DMS114 treated with DMSO at 0.1 percent for 48 hours (cell line): Measurements from ENCODE around the gene BPGM.
"Not testable (repeated sequence)": the region's sequence is repeated elsewhere in the genome, so short reads cannot be mapped to it uniquely, and the experiment has no call there.

Experiments used
- DNase-seq: peaks from one replicate; lab custom pipeline; 2025; ENCODE audit not compliant: unreplicated experiment; lab: John Stamatoyannopoulos, UW

BPGM gene

DNA sequence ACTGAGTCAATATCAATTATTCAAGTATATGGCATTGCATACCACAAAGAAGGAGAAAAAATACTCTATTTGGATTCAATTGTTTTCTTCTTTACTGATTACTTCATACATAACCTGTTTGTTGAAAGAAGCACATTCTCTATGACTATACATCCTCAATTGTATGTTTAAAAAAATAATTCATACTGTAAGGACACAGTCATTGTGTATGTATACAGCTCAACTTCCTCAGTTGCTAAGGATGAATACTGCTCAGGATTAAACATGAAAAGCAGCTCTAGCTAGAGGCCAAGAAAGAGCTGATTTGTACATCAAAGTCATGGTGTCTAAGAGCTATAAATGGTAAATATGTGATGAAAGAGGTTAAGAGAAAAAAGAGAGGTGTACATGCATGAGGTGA is 15.8 kb upstream of the BPGM start:
- DNase-seq = no peak

DNA sequence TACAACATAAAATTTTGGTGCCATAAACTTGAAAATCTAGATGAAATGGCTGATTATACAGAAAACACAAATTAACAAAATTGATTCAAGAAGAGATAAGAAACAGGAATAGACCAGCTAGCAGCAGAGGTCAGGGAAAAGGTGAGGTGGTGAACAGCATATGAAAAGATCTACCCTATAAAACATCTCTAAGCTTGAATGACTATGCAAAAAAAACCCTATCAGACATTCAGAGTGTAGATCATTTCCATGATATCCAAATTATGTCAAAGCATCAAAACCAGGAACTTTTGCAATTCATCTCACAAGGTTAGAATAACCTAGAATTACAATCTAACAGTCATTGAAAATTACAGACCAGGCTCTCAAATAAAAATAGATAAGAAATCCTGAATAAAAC is 14.6 kb upstream of the BPGM start:
- no peak for DNase-seq

DNA sequence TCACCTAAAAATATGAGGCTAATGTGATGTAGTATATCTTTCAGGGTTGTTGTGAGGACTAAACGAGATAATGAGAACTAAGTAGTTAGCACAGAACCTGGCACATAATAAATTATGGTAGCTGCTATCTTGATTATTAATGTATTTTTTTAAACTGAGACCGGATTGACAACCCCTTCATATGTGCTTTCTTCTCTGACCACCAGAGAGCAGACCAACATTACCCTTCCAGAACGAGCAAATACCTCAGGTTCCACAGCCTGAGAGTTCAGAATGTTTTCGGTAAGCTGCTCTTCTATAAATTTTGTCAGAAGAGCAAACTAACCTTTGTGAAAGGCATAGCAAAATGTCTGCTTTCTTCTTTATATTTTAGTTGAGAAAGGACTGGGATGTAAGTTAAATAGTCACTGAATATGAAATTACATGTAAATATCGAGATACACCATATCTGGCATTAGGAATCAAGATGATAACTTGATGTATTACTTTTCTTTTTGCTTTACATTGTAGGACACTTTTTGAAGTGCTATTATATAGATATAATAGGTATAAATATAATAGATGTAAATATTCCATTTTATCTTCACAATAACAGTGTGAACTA is 13.6 kb upstream of the BPGM start:
- DNase-seq = peak; percentile 32

DNA sequence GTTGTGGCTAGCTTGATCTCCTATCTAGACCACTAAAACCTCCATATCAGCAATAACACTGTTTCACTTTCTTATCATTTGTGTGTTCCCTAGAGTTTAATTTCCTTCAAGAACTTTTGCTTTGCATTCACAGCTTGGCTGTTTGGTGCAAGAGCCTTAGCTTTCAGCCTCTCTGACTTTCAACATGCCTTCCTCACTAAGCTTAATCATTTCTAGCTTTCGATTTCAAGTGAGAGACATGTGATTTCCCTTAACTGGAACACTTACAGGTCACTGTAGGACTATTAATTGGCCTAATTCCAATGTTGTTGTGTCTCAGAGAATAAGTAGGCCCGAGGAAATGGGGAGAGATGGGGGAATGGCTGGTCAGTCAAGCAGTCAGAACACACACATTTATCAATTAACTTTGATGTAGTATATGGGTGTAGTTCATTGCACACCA is 10.6 kb upstream of the BPGM start:
- no peak for DNase-seq

DNA sequence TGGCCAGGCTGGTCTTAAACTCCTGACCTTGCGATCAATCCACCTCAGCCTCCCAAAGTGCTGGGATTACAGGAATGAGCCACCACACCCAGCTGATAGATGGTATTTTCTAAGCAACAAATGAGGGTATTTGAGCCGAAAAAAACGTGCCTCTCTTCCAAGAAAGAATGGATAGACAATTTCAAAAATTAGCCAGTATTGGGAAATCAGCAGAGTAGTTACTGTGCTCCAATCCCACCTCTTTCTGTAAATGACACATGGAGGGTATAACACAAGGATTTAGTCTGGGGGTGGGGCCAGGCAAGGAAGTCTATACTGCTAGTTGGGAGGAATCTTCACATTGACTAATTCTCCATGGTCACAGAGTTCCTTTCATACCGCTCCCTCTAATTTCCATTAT is 9.2 kb upstream of the BPGM start:
- DNase-seq = no peak

DNA sequence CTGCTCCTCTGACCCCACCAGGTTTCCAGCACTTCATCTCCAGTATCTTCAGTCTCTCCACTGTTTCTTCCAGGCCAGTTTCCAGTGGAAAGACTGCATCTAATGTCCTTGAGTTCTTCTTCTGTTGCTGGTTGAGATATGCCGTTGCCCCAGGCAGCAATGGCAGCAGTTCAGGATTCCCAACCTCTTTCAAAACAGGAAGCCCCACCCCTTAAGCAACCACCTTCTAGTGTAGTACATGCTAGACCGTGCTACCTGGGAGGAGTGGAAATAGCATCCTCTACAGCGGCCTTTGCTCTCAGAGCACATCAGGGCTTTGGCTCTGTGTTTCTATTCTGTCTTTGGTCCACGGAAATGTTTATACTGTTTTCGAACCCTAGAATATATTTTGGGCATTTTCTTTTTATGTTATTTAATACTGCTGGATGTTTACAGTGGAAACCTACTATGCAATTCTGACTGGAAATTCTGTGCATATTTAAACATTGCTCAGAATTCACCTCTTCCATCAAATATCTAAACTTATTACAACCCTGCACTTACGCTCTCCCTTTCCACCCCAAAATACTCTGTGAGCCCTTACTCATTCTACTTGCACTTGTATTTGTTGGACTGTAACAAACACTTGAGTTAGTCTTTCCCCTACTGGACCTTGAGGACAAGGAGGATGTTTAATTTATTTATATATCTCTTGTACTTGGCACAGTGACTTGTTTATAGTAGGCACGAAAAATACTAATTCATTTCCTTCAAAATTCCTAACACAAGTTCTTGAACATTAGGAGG is 8.5 kb upstream of the BPGM start:
- DNase-seq = no peak

DNA sequence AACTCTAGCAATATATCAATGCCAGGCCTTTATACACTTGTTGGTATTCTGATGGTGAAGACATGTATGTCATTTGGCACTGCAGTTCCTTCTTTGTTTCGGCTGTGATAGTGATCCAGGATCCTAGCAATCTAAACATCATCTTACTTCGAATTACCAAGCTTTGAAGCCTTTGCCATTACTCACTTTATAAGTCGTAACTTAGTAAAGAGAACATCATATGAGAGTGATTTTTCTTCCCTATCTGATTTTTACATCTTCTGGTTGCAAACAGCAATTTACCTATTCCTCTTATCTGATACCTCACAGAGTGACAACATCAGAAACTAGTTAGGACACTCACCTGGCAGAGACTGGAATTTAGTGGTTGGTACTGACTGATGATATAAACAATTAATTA is 7.6 kb upstream of the BPGM start:
- no peak for DNase-seq

DNA sequence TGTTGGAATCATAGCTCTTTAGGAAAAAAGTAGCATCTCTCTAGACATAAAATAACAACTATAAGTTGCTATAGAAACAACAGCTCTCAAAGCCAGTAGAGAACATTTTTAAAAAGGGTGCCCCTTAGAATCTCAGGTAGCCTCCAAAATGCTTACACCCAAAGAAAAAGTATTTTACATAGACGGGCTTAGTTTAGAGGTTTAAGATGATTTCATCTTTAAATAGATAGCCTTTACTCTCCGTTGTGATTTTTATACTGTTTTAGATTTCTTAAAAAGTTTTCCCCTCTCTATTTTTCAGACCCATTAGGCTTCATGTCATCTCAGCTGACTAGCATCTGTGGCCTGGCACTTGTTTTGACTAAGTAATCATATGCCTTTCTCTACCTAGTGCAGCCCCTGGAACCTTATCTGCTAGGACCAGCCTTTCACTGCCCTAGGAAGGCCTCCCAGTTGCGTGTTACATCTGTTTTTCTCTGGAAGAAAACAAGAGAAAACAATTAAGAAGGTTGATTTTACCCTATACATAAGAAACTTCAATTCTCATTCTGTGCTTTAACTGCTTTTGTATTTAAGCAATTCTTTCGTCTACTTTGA is 6.9 kb upstream of the BPGM start:
- DNase-seq = no peak

DNA sequence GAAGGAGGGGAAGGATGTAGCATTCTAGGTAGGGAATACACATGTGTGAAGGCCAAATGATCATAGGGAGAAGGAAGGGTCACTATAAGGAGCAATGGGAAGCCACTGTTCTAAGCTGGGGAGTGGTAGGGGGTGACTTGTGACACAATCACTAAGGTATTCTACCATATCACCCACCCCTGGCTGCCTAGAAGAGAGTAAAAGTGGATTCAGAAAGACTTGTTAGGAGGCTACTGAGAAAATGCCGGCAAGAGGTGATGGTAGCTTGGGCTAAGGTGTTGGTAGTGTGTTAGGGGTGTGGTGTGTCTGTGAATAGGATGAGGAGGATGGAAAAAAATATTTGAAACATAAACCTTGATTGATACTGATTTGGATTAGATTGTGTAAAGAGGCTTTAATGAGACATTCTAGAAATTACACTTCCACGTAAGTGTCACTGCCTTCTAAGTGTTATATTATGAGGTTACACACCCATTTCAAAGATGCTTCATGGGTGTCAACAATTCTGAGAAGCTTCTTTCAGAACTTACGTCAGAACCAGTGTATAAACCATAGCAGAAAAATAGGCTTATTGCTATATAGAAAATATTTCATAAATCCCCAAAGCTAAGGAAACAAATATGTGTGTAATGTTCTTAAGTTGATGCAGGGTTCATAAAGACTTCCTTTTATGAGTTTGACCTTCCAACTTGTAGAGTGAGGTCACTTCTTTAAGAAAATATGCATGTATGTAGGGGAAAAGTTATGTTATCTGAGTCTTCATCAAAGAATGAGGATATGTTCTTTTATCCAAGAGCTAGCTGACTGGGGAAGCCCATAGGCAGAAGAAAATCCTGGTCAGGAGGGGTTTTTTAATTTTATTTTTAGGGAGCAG is 5.6 kb upstream of the BPGM start:
- no peak for DNase-seq

DNA sequence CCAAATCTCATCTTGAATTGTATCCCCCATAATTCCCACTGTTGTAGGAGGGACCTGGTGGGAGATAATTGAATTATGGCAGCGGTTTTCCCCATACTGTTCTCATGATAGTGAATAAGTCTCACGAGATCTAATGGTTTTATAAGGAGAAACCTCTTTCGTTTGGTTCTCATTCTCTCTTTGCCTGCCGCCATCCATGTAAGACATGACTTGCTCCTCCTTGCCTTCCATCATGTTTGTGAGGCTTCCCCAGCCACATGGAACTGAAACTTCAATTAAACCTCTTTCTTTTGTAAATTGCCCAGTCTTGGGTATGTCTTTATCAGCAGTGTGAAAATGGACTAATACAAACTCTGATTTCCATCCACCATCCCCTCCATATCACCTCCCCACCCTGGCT is 4.7 kb upstream of the BPGM start:
- not testable (repeated sequence) for DNase-seq

DNA sequence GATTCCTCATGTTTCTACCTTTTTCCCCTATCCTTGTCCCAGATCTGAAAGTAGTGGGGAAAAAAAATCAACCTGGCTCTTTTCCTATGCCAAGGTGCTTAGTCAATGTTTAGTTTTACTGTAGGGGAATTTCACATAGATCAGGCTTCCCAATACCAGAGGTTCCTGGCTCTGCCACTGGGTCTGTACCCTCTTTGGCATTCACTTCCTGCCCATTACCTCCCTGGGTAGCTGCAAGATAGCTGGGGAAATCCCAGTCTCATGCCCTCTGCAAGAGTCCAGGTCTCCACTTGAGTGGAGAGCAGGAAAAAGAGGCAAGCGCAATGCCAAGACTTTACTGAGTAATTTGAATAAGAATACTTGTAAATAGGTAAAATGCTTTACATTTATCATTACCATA is 3.5 kb upstream of the BPGM start:
- no peak for DNase-seq

DNA sequence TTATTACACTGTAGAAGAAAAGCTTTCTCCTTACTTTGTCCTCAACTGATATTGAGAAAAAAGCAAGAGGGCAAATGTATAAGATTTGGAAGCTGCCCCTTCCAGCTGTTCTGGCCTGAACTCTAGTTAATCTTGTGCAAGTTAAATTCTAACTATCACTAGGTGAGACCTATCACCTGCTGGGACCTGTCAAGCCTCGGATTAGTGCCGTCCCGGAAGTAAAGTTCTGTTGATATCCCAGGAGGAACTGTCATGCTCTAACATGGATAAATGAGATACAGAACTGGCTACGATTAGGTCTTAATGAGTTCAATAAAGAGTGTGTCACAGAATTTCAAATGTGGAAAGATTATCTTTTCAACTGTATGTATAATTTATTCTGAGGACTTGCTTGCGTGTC is 1.2 kb upstream of the BPGM start:
- no peak for DNase-seq

DNA sequence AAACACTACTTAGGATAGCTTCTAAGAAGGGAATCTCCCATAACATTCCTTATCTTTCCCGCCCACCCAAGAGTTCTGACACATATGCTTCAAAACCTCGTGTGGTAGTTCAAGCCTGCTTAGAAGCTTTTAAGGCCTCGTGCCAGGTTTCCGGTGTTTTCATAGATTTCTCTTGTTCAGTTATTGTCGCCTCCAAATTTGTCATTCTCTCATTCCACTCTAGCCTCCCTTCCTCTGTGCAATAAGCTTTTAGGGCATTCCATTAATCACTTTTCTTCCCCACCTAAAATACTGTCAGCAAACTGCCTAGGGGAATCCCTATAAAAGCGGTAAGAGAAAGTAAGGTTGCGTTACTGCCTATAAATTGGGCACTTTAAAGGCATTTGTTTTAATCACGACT is 718 bp upstream of the BPGM start:
- no peak for DNase-seq

DNA sequence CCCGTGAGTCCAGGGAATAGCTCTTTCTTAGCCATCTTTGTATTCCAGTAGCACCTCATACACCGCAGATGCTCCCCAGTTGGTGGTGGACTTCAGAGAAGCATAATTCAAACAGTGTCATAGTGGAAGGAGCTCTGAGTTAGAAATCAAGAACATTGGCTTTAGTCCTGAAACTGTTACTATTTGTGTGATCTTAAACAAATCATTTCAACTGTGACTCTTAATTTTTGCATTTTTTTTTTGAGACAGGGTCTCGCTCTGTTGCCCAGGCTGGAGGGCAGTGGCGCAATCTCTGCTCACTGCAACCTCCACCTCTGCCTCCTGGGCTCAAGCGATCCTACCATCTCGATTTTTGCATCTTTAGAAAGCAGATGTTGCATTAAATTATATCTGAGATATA is 1.8 kb downstream of the BPGM start:
- DNase-seq = no peak

DNA sequence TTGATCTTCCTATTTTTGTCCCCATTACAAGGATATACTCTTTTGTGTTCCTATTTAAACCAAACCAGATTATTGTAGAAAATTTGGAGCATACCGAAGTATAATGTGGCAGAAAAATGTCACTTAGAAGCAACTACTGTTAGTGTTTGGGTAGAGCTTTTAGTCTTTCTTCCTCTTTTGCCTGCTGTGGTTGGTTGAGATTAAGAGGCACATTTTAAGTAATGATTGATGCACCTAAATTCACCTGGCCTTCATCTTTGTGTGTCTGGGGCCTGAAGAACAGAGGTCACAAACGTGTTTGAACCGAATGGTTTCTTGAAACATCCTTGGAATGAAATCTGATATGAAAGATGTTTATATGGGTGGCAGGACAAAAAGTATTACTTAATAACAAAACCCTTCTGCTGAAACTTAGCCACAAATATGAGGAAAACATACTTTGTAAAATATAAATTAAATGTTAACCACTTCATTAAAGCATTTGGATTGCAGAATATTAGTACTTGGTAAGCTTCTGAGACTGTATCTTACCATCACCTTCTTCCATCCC is 2.6 kb downstream of the BPGM start:
- DNase-seq = no peak

DNA sequence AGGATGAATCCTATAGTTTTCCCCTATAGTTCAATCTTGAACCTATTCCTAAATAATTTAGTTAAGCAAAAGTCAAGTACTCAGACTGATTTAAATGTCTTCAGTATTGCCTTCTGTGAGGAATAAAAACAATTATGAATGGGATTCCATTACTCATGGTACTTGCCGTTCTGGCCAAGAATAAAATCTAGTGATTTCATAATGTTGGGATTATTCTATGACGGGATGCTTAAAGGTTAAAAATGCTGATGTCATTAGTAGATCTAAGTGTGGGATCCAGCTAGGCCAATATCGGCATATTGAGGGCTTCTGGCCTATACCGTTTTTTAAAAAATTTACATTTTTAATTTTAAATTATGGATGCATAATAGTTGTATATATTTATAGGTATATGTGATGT is 5.3 kb downstream of the BPGM start:
- DNase-seq = no peak

DNA sequence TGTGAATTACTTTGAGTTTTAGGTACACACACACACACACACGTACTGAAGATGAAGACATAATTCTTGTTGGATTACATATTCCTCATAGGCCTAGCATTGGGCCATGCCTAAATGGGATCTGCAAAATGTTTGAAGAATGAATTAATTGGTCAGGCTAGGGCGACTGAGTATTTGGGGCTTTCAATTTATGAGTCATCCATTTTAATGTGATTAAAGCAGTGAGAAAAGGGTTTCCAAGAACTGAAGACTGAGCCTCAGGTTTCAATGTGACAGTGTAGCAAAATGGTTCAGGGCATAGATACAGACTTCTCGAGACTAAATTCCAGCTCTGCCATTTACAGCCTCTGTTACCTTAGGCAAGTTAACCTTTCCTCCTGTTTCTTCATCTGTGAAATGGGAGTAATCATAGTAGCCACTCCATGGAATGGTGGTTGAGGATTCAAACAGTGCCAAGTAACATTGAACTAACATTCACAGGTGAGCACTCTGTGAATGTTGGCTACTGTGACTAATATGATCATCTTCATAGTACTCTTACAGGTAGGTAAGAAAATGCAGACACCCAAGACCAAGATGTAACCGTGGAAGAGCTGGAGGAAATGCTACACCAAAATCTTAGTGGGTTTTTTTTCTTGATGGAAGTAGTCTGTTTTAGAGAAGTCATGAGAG is 7.6 kb downstream of the BPGM start:
- DNase-seq = no peak

DNA sequence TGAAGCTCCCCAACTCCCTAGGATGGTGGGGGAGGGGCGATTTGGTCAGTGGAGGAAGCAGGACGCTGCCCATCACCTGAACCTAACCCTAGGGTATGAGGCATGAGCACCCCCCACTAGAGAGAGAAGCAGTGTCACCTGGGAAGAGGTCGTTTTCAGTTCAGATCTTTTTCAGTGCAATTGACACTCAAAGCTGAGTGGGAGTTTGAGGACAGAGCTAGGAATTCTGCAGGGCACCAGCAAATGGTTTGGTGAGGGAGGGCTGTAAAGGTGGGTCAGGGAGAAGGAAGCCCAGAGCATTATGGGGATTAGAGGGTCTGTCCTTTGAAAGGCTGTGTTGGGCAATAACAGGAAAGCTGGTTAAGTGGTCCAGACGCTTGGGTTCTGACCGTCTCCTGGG is 10.9 kb downstream of the BPGM start:
- no peak for DNase-seq

DNA sequence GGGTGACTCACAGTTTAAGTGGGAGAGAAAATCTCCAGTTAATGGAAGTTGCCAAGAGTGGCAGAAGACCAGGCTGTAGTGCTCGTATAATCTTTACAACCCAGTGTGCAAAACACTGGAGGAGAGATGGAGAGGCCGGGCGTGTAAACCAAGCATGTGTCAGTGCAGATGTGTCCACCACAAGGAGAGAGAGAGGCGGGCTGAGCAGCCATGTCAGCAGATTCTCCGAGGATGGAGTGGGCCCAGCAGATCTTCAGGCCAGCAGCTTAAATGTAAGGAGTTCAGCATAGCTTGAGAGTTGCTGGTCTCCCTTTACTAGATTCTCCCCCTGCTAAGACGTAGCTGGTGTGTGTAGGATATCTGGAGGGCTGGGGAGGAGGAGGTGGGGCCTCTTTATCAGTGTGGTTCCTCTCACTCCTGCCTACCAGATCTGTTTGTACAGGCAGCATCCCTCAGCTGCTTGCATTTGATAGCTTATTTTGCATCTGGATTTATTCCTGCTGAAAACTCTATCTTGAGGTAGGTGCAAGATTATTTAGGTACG is 13.7 kb downstream of the BPGM start:
- no peak for DNase-seq

DNA sequence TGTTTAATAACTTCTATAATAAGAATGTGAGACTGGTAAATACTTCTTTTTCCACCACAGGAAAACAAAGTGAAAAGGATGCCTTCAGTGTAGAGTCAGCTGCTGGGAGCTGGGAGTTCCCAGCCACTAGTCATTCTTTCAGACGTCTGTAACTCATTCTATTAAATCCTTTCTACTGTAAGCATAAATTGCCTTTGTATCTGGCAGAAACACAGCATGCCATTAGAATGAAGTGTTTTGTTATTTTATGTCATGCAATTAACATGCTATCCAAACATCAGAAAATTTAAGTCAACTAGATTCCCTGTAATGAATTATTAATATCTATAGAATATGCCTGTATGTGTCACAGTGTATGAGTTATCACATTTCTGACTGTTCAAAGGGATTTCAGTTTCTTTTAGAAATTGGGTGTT is 14.3 kb downstream of the BPGM start:
- DNase-seq = no peak
